Ammon's horn (tissue), 1 donor: ENCODE data around the gene ADAMTS4.

Experiments
- DNase-seq: peaks from one replicate; pipeline ENCODE4 v3.0.0-alpha.2; 2016; ENCODE audit warnings: low spot score

The ADAMTS4 gene

DNA sequence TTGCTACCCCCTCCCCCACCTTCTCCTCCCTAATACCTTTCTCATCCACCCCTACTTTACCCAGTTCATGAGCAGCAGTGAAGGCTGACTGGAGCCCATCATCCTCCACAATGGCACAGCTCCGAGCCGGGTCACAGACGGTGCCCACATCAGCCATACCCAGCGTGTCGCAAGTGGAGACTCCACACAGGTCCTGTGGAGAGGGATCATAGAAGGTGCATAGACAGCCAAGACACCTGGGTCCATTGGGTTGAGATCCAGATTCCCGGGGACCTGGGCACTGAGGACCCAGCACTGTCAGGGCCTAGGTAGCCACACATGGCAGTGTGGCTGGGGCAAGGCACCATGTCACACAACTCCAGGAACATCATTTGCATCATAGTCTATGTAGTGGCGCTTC, 2.7 kb downstream of the ADAMTS4 start:
- no peak for DNase-seq

DNA sequence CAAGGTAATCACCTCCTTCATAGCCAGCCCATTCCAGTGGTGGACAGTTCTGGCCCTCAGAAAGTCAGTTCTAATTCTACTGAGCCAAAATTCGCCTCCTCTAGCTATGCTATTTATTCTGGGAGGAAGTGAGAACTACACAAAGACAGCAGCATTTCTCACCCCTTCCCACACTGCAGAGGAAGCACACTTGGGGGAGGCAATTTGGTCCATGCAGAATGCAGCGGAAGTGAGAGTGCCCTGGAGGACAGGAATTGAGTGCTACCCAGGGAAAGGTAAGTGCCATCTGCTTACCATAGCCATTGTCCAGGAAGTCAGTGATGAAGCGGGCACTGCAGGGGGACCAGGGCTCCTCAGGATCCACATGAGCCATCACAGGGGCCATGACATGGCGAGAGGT, 3.7 kb downstream of the ADAMTS4 start:
- peak; percentile 73 for DNase-seq

DNA sequence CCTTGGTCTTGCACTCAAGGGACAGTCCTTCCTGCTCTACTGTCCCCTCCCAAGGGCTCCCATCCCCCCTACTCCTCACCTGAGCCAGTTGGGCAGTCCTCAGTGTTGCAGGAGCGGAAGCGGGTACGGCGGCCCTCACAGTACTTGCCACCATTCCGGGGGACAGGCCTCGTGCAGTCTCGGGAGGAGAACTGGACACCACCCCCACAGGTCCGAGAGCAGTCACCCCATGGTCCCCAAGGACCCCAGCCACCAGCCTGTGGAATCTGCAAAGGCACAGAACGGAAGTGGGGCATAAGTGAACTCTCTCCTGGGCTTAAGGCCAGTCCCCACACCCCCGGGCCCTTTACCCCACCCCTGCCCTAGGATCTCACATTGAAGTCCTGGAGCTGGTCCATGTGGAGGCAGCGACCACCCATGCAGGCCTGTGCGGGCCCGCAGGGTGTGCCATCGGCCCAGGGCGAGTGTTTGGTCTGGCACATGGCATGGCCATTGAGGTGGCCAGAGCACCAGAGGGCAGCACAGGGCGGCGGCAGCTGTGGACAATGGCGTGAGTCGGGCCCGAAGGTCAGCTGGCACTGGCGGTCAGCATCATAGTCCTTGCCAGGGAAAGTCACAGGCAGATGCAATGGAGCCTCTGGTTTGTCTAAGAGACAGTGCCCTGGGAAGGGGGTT, 5.2 kb downstream of the ADAMTS4 start:
- DNase-seq: peak; percentile 93

DNA sequence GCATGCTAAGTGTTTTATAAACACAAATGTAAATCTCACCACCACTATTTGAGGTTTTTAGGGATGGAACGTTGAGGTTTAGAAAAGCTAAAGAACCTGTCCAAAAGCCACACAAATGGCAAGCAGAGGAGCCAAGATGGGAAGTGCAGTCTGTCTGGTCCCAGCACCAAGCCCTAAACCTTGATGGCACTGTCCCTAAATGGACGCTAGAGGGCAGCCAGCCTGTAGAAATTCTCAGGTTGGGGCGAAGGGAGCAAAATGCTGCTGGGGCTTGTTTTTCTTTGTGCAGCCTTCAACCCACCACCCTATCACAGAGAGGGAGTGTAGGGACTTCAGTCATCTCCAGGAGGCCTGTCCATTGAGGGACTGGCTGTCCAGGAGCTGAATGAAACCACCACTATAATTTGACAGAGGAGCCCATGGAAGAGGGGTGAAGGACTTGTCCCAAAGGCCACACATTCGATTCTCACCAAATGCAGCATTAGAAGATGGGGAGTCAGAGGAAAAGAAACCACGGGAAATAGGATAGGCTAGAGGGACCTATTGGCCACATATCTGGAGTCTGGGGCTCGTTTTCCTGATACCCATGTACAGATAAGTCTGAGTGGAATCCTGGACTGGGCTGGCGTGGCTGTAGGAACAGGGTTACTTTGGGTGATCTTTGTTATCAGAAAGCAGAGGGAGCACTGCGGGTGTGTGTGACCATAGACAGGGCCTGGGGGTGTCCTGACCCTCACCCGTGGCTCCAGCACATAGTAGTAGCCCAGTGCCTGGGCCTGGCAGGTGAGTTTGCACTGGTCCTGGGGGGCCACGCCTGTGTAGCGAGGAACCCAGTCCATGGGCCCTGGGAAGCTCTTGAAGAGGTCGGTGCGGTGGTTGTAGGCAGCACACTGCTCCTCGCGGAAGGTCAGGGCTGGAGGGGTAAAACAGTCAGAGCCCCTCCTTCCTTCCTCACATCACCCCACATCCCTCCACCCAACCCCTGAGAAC, 6.1 kb downstream of the ADAMTS4 start:
- DNase-seq: peak; percentile 90

DNA sequence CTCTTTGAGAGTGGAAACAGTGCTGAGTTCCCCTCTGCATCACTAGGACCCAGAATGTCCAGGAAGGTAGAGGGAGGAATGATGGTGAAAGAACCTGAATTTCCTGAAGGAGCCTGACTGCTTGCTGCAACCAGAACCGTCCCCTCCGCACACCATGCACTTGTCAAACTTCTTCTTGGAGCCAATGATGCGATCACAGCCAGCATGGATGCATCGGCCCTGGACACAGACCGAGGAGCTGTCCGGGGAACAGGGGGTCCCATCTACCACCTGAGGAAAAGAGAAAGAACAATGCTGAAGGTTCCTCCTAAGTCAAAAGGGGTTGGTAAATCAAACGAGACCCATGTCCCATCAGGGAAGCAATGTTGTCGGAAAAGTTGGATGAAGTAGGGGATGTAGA, 6.9 kb downstream of the ADAMTS4 start:
- DNase-seq: no peak

DNA sequence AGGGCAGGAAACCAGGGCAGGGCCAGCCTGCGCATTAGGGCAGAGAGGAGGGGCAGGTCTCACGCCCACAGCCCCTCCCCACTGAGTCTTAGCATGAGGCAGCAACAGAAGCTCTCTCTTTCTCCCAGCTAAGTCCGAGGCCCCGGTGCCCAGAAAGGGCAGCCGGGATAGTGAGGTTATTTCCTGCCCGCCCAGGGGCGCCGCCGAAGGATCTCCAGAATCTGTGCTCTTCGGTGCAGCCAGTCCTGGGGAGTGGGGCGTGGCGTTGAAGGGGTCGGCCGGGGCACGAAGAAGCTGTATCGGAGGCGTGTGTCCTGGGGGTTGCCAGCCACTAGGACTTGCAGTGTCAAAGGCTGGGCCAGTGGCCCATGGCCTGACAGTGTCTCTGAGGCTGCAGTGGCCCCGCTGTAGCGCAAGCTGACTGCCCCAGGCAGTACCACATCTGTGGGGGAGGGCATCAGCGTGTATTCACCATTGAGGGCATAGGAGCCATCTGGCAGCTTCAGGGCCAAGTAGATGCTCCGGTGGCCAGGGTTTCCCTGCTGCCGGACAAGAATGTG, 7.8 kb downstream of the ADAMTS4 start:
- no peak for DNase-seq

DNA sequence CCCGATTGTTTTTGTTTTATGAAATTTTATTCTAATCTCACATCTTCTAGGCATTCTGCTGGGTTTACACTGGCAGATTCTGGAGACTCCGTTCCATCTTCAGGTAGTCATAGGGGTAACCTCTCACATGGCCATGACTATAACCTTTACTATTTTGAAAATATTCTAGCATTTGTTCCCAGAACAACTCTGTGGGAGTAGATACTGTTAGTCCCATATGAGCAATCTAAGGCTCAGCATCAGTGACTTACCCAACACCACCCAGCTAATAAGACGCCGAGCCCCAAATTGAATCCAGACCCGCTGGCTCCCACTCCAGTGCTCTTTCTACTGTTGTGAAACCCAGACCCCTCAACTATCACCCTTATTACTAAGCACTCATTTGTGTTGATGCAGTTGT, 9.8 kb downstream of the ADAMTS4 start:
- DNase-seq: no peak

DNA sequence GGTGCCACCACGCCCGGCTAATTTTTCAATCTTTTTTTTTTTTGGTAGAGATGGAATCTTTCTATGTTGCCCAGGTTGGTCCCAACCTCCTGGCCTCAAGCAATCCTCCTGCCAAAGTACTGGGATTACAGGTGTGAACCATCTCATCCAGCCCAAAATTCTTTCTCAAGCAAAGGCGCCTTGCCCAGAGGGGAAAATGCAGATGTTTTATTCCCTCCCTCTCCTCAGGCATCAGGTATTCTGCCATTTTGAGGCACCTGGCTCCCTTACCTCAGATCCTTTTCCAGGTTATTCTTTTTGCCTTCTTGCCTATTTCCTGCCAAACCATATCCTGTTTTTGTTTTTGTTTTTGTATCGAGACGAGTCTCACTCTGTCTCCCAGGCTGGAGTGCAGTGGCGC, 10.5 kb downstream of the ADAMTS4 start:
- no peak for DNase-seq

DNA sequence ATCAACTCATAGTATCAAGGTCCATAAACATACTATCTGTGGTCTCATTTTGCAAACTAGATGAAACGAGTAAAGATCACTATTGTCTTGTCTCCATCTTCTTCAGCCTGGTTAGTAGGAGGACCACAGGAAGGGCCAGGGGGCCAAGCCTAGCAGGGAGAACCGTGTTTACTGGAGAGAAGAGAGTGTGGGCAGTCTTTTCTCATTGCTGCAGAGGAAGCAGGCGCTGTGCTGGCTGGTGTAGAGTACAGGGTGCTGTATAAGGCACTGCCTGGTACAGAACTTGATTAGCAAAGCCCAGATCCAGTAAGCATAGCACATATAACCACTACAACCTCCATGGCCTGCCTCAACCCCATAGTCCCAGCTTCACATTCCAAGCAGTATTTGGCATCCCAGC, 11.5 kb downstream of the ADAMTS4 start:
- no peak for DNase-seq

DNA sequence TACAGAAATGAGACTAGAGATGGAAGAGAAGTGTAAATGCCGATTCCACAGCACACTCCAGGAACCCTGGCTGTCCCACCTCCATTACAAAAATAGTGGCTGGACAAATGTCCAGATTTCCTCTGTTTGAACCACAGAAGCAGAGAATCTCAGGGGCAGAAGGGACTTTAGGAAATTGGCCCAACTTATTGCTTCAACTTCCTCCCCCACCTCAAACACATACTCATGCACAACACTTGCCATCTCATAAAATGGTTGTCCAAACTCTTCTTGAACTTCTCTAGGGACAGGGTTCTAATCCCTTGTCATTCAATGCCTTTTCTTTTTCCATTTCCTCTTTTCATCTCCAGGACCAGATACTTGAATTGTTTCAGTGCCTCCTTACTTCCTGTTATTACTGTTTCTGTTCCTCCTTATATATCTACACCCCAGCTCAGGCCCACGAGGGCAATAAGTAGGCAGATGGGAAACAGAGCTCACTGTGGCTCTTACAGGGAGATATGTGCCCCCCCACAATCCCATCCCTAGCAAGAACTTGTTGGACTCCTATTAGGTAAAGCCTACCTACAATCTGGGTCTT, 13.0 kb downstream of the ADAMTS4 start:
- DNase-seq: peak; percentile 61

DNA sequence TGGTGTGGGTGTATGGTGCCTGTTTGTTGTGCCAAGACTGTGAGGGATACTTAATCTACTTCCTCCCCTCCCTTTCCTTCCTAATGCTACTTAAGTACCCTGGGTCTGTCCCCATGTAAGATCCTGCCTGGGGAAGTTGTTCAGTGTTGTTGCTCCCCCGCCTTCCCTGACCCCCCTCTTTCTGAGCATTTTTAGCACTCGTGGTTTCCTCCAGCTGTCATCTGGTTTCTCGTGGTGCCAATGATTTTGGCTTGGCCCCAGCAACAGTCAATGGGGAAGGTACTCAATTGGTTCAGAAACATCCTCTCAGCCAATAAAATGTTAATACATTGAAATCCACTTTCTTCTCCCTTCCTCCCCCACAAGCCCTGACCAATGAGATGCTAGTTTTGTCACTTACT, 13.6 kb downstream of the ADAMTS4 start:
- peak; percentile 88 for DNase-seq

DNA sequence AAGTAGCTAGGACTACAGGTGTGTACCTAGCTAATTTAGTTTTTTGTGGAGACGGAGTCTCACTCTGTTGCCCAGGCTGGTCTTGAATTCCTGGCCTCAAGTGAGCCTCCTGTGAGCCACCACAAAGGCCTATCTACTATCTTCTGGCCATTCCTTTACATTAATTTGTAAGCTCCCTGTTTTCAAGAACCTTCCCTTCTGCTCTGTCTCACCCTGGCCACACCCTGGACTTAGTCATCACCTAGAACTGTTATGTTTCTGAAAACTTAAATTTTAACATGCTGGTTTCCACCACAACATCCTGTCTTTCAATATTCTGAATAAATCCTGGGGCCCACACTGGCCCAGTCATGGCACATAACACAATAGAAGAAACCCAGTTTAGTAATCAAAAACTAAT, 16.6 kb downstream of the ADAMTS4 start:
- DNase-seq: no peak

DNA sequence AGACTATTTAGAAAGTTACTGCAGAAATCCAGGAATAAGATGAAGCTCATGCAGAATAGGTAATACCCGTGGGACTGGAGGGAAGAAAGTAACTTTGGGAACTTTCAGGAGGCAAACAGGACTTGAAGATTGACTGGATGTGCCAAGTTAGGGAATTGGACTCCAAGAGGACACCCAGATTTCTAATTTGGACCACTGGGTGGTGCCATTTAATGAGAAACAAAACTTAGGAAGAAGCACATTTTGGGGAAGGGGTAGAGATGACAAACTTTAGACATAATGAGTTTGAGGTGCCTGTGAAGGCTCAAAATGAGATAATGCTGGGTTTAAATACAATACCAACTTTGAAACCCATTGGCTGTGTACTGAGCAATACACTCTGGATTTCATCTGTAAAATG, 18.2 kb downstream of the ADAMTS4 start:
- DNase-seq: no peak

DNA sequence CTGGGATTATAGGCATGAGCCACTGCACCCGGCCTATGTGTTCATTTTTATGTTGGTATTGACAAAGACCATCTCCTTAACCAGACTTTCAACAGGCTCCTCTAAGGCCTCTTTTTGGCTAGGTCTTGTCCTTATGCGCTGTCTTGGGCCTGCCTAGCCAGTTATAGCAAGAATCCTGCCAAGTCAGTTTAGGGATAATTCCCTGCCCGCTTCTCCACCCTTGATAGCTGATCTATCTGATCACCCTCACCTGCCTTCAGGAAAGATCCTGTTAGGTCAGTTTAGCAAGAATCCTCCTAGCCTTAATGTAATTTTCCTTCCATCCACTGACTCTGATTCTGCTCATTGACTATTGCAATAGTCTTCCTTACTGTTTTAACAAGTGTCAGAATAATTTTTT, 19.2 kb downstream of the ADAMTS4 start:
- no peak for DNase-seq

DNA sequence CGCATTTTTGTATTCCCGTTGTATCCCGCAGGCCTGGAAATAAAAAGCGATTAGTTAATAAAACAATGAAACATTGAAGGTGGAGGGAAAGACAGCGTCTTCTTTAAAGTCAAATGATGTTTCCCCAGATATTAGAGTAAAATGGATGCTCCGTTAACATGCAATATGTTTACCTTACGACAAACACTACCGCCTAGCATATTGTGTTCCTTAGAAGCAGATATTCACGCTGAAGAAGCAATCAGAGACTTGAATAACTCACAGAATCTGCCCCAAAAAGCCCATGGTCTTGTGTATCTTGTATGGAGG, 21.0 kb downstream of the ADAMTS4 start:
- no peak for DNase-seq

DNA sequence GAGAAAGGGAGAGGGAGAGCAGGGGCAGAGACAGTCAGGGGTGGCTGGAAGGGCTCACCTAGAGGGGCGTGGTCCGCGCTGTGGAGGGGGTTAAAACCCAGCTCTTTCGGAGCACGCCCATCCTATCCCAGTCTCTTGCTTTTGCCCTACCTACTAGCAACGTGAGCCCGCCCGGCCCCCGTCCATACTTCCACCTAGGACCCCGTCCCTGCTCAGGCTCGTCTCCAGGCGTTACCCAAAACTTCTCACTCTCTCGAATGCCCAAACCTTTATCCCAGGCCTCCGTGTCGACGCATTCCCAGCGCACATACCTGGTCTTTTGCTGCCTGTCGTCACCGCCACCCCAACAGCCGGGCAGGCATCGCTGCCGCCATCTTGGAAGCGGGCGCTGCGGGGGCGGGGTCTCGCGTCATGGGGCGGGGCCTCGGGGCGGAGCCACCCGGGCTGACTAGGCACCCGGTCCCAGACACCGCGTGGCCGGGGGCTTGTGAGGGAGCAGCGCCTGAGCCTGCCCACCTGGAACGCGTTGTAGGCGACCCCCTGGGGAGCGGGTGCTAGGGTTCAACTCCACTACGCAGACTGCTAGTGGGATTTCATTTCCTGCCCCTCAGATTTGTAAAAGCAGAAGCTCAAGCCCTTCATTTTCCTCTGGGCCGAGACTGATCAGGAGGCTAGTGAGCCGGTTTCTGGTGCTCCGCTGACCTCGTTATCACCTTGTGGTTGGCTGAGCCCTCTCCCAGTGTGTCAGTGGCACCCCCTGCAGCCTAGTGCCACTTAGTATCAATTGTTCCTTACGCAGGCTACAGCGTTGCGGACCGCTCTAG, 21.5 kb downstream of the ADAMTS4 start, which contains the start of gene B4GALT3:
Gene B4GALT3, minus strand, starts transcription at position 396 of the 824 bp plus-strand sequence. CDS start 1,447 bp downstream, outside the sequence.
- peak; percentile 90 for DNase-seq

DNA sequence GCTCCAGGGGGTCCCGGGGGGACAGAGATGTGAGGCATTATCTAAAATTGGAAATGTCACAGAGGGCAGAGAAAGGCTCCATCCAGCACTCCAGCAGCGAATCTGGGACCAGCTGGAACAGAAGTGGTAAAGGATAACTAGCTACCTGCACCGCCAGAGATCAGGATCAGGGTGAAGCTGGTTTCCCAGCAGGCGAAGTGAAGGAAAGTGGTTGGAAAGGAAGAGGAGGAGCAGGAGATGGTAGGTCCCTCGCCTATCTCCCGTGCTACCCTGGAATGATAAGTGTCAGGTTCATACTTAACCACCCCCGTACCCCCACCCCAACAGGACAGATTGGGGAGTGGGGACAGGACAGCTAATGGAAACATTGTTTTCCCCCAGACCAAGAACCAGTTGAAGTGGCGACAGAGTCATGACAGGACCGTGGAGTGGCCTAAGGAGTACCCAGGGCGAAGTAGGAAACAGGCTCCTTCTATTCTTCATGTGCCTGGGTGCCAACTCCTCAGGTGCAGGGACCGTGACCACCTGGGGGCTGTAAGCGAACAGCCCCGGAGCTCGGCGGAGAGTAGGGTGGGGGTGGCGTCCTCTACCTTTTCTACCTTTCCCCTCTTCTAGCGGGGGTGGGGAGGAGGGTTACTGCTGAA, 22.3 kb downstream of the ADAMTS4 start:
- DNase-seq: no peak

DNA sequence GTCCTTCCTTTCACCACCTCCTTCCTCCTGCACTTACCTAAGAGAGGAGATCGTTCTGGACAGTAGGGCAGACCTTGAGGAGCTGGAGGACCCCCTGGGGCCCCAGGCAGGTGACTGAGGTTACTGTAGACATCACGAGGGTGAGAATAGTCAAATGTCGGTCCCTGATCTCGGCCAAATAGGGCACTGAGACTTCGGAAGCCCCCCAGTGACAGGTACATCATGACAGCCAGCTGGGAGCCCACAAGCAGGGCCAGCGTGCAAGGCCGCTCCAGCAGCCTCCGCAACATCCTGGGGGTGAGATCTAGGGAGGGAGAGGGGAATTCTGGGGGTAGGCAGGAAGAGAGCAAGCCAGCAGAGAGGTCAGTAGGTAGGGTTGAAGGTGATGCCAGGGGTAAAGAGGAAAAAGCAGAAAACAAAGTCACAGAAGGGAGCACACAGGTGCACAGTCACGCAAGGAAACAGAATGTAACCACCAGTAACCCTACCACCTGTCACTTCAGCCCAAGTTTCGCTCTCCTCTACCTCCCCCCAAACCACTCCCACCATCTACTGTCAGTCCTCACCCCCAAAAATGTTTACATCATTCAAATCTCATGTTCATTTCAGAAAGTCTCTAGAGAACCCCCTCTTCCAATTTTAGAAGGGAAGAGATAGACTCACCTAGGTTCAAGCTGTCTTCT, 22.9 kb downstream of the ADAMTS4 start:
- DNase-seq: no peak

DNA sequence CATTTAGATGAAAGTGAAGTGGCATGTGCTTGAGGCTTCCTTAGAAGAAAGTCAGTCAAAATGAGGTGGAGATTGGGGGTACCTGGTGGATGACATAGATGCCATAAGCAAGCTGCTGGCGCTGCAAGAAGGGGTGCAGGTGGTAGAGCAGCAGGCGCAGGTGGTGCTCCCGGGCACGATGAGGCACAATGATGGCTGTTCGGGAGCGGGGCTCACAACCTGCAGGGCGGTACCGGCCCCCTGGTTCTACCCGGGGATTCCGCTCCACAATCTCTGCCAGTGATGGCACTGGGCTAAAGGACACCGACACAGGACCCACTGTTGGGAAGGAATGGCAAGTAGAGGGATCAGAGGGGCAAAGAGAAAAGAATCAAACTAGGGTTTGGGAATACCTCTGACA, 23.9 kb downstream of the ADAMTS4 start:
- no peak for DNase-seq

DNA sequence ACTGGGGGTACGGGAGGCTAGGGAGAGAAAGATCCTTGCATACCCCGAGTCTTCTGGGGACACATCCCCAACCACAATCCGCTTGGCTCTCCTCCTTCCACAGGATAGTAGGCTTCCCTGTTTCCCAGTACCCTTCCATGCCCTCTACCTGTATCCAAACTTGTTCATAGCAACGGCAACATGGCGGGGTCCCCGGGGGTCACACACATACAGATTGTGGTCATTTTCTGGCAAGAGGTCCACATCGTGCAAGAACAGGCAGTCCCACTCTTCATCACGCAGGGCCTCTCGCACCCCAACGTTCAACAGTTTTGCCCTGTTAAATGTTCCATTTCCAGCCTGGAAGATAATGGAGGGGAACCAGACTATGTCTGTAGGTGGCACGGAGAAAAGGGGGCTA, 25.1 kb downstream of the ADAMTS4 start:
- DNase-seq: no peak
